B cell (primary cell): ENCODE results near the gene SNX22. TPM values are rescaled to one million over a fixed set of nuclear protein-coding genes. Genes with fewer than 3 reads are reported as not detected.

Experiments used
- ATAC-seq: fragments of 200-7000 bp; cut with Tn5 transposase; one replicate; pipeline ENCODE4 v1.10.0; 2021; ENCODE audit warnings: low read depth, mild to moderate bottlenecking, moderate number of reproducible peaks, moderate library complexity
- CTCF ChIA-PET: fragments of 350-600 bp; sonication (Branson Sonifier 250); formaldehyde crosslinking; loops from one replicate; lab custom pipeline; 2021; ENCODE audit warnings: antibody characterized with exemption, inconsistent platforms; lab: Charles Lee
- POLR2A ChIA-PET: fragments of 350-600 bp; sonication (Branson Sonifier 250); formaldehyde crosslinking; loops from one replicate; lab custom pipeline; 2021; ENCODE audit warnings: antibody characterized with exemption; lab: Charles Lee
- DNase-seq: peaks from one replicate; pipeline ENCODE4 v3.0.0; 2013
- H2AFZ ChIP-seq: 2 replicates; pipeline ENCODE4 v1.6.1; 2012; ENCODE audit warnings: mild to moderate bottlenecking, low read depth, low read length; ENCODE audit not compliant: insufficient read depth, poor library complexity, severe bottlenecking
- H3K27ac ChIP-seq, 2 donors: 1 replicate in 1 of 2; 2 replicates in 1 of 2; pipeline ENCODE4 v1.5.1; 2012 to 2013; ENCODE audit warnings: low read length in 2 of 2, mild to moderate bottlenecking in 2 of 2, moderate library complexity in 1 of 2
- H3K27me3 ChIP-seq, 4 experiments: fragments of 200-600 bp in 1 of 4; sonication (generic) in 1 of 4; replicated peaks in 1 of 4; 1 replicate in 2 of 4; 2 replicates in 2 of 4; pipeline versions ENCODE4 v1.6.1 to v1.7.0; 2013 to 2016; ENCODE audit warnings: low read length in 3 of 4, mild to moderate bottlenecking in 2 of 4, mixed read lengths in 1 of 4, moderate library complexity in 1 of 4; ENCODE audit not compliant: insufficient read depth in 4 of 4, control insufficient read depth in 3 of 4; ENCODE audit errors: control extremely low read depth in 1 of 4
- H3K36me3 ChIP-seq, 2 experiments: replicated peaks in 1 of 2; 1 replicate in 1 of 2; 2 replicates in 1 of 2; pipeline versions ENCODE4 v1.6.1 to v1.7.1; 2013; ENCODE audit warnings: low read length in 1 of 2; ENCODE audit not compliant: insufficient read depth in 2 of 2, control insufficient read depth in 1 of 2; ENCODE audit errors: control extremely low read depth in 1 of 2, extremely low read depth in 1 of 2
- H3K4me1 ChIP-seq, 2 donors: fragments of 200-600 bp in 1 of 2; sonication (generic) in 1 of 2; 1 replicate in 1 of 2; 2 replicates in 1 of 2; pipeline versions ENCODE4 v1.5.1 to v1.6.1; 2013 to 2017; ENCODE audit warnings: low read length in 2 of 2; ENCODE audit not compliant: control insufficient read depth in 2 of 2, insufficient read depth in 2 of 2
- H3K4me2 ChIP-seq: replicated peaks from 2 replicates; pipeline ENCODE3; 2012; ENCODE audit warnings: mild to moderate bottlenecking, low read depth, low read length; ENCODE audit not compliant: poor library complexity, severe bottlenecking
- H3K4me3 ChIP-seq, 5 experiments: fragments of 200-600 bp in 1 of 5; sonication (generic) in 1 of 5; 1 replicate in 3 of 5; 2 replicates in 2 of 5; pipeline versions ENCODE4 v1.5.1 to v1.7.0; 2011 to 2016; ENCODE audit warnings: low read length in 4 of 5, mild to moderate bottlenecking in 4 of 5, low read depth in 2 of 5, control low read depth in 1 of 5, moderate library complexity in 1 of 5; ENCODE audit not compliant: insufficient read depth in 1 of 5; ENCODE audit errors: control extremely low read depth in 1 of 5, extremely low read depth in 1 of 5
- H3K79me2 ChIP-seq: fragments of 200-600 bp; sonication (generic); one replicate; pipeline ENCODE4 v1.6.0; 2016; ENCODE audit warnings: low read length; ENCODE audit not compliant: control insufficient read depth, insufficient read depth
- H3K9ac ChIP-seq: fragments of 200-600 bp; sonication (generic); 2 replicates; pipeline ENCODE4 v1.6.1; 2017; ENCODE audit warnings: mild to moderate bottlenecking, low read length, moderate library complexity
- H3K9me3 ChIP-seq, 3 donors: one replicate each; pipeline versions ENCODE4 v1.6.1 to v1.7.1; 2013; ENCODE audit warnings: low read length in 2 of 3; ENCODE audit not compliant: control insufficient read depth in 2 of 3, insufficient read depth in 1 of 3; ENCODE audit errors: control extremely low read depth in 1 of 3
- H4K20me1 ChIP-seq: 2 replicates; pipeline ENCODE4 v1.6.0; 2012; ENCODE audit warnings: mild to moderate bottlenecking, low read length; ENCODE audit not compliant: insufficient read depth, control insufficient read depth, poor library complexity, severe bottlenecking
- H3K27ac Mint-ChIP-seq: one replicate; pipeline ENCODE4 v1.8.0; 2021; ENCODE audit warnings: mixed read lengths
- H3K27me3 Mint-ChIP-seq: one replicate; pipeline ENCODE4 v1.8.0; 2021; ENCODE audit warnings: mixed read lengths
- H3K4me1 Mint-ChIP-seq: one replicate; pipeline ENCODE4 v1.8.0; 2021; ENCODE audit warnings: mixed read lengths
- H3K4me3 Mint-ChIP-seq: one replicate; pipeline ENCODE4 v1.8.0; 2021; ENCODE audit warnings: mixed read lengths
- H3K9me3 Mint-ChIP-seq: one replicate; pipeline ENCODE4 v1.8.0; 2022; ENCODE audit warnings: mixed read lengths; ENCODE audit not compliant: insufficient read depth
- CTCF ChIP-seq: fragments of 200-600 bp; IDR thresholded peaks from one replicate; pipeline ENCODE4 v1.8.0; 2022; ENCODE audit warnings: antibody characterized with exemption, mild to moderate bottlenecking
- EZH2 ChIP-seq: IDR thresholded peaks from 2 replicates; pipeline ENCODE4 v1.6.1; 2012; ENCODE audit warnings: borderline replicate concordance, low read depth, mild to moderate bottlenecking, moderate library complexity, low read length; ENCODE audit not compliant: insufficient read depth, poor library complexity, severe bottlenecking
- WGBS: methylation state at CpG from one replicate; pipeline ENCODE4 v1.1.5; 2013; ENCODE audit warnings: missing lambda C conversion rate; ENCODE audit not compliant: insufficient coverage; 5-methylcytosine and 5-hydroxymethylcytosine counted together
- intact Hi-C: fragments of 100-400 bp; cut with micrococcal nuclease; formaldehyde crosslinking; loops from one replicate; pipeline ENCODE4 v1.10.0; 2022
- polyA plus RNA-seq: library from polyadenylated mRNA; depleted of rRNA; stranded (reverse); fragments of >200 nt; gene quantifications from 2 replicates; pipeline ENCODE4 v1.2.3, GENCODE V29; 2012
- total RNA-seq, 2 donors: library from RNA; stranded (reverse); fragments of 120-200 nt in 1 of 2; gene quantifications; 1 replicate in 1 of 2; 2 replicates in 1 of 2; pipeline versions ENCODE4 v1.2.3 to v1.2.4, GENCODE V29; 2013 to 2022

The SNX22 gene
- total and polyA plus RNA-seq, 2 donors (not counting 1 experiment from before 2014, with no cell fraction given), result 44.9 to 305 TPM

- peaks cover 37 to 50% of the 10 kb centered on the region in 2 donors for H3K4me1 ChIP-seq
- TF ChIP-seq CTCF, result no peak
- TF ChIP-seq EZH2, result no peak
- peak overlapping the region; percentile 78 for H2AFZ ChIP-seq
- CTCF ChIA-PET, result interaction anchor here (0.7 to 4.7 kb wide), 9 partner anchors 11 to 490 kb away, joined by 3 to 45 read pairs (median 5); partner anchors contain the start of genes CIAO2A and TRIP4
- peak overlapping the region; percentile 72 to 84 for H3K27ac ChIP-seq
- H3K4me2 ChIP-seq, result peak overlapping the region; percentile 88
- POLR2A ChIA-PET, result interaction anchor here (0.6 to 4.5 kb wide), 12 partner anchors 9 to 1092 kb away, joined by 3 to 55 read pairs (median 6); partner anchors contain the start of genes CIAO2A, SNX22 and TRIP4
- ATAC-seq, result no peak
- DNase-seq, result no peak
- no peaks in the 10 kb centered on the region for H3K9me3 ChIP-seq
- no peaks in the 10 kb centered on the region for H3K27me3 Mint-ChIP-seq
- peaks cover 33% of the 10 kb centered on the region for H3K79me2 ChIP-seq
- H3K36me3 ChIP-seq, result peaks cover 3 to 31% of the 10 kb centered on the region in 2 experiments
- H3K4me1 Mint-ChIP-seq, result peaks cover 46% of the 10 kb centered on the region
- intact Hi-C loops, result loop anchor here (1.0 to 5.0 kb wide), 9 partner anchors 11 to 1123 kb away; partner anchors contain the start of genes APH1B, CIAO2A, CSNK1G1 and PARP16
- 21% methylated on average over 12 of the region's 14 CpGs for WGBS
- peaks cover 28% of the 10 kb centered on the region for H4K20me1 ChIP-seq
- peak overlapping the region; percentile 92 for H3K4me3 Mint-ChIP-seq
- peak overlapping the region; percentile 75 for H3K9ac ChIP-seq
- no peaks in the 10 kb centered on the region for H3K9me3 Mint-ChIP-seq
- no peaks in the 10 kb centered on the region for H3K27me3 ChIP-seq
- peak overlapping the region; percentile 96 for H3K27ac Mint-ChIP-seq
- peak overlapping the region; percentile 46 to 85 (median 65) for H3K4me3 ChIP-seq
Observed at GRCh38 chr15:64163659-64164362, 12.3 kb downstream of the SNX22 start.
